IMR-90 (cell line): ENCODE measurements around the gene NEDD4L. TPM values are rescaled to one million over a fixed set of nuclear protein-coding genes. Genes with fewer than 3 reads are reported as not detected.

ENCODE experiments used
- ATAC-seq: fragments of 200-7000 bp; cut with Tn5 transposase; 2 replicates; pipeline ENCODE4 v1.9.1; 2020; ENCODE audit warnings: low read depth, mild to moderate bottlenecking, moderate library complexity
- BruUV-seq: library from RNA; stranded (reverse); fragments of 400-500 nt; replicated peaks from 2 replicates; lab custom pipeline; 2021; lab: Mats Ljungman, UMichigan
- CTCF ChIA-PET: fragments of 300-600 bp; formaldehyde crosslinking; extraction: SDS; loops from one replicate; lab custom pipeline; 2021; ENCODE audit warnings: antibody characterized with exemption; lab: Yijun Ruan, JAX
- POLR2A ChIA-PET: fragments of 300-600 bp; sonication (Branson Sonifier 250); formaldehyde crosslinking; loops from one replicate; lab custom pipeline; 2022; ENCODE audit warnings: antibody characterized with exemption; ENCODE audit not compliant: unreplicated experiment; lab: Charles Lee
- DNase-seq: peaks from one replicate; pipeline ENCODE4 v3.0.0; 2013
- H2AFZ ChIP-seq: replicated peaks from 2 replicates; pipeline ENCODE3; 2013; ENCODE audit warnings: low read length, mild to moderate bottlenecking; ENCODE audit not compliant: poor library complexity
- H2AK5ac ChIP-seq: 2 replicates; pipeline ENCODE4 v1.6.1; 2013; ENCODE audit warnings: low read depth, low read length, inconsistent platforms
- H2AK9ac ChIP-seq: replicated peaks from 2 replicates; pipeline ENCODE3; 2013; ENCODE audit warnings: mild to moderate bottlenecking, low read depth, low read length, moderate library complexity; ENCODE audit not compliant: poor library complexity
- H2BK120ac ChIP-seq: 2 replicates; pipeline ENCODE4 v1.6.1; 2013; ENCODE audit warnings: low read depth, low read length, inconsistent platforms
- H2BK15ac ChIP-seq: 3 replicates; pipeline ENCODE4 v1.6.1; 2013; ENCODE audit warnings: low read depth, low read length, inconsistent platforms
- H2BK20ac ChIP-seq: 2 replicates; pipeline ENCODE4 v1.6.1; 2013; ENCODE audit warnings: low read depth, mild to moderate bottlenecking, inconsistent platforms, low read length, moderate library complexity
- H2BK5ac ChIP-seq: 2 replicates; pipeline ENCODE4 v1.6.1; 2013; ENCODE audit warnings: mild to moderate bottlenecking, low read depth, low read length, inconsistent platforms; ENCODE audit not compliant: poor library complexity, severe bottlenecking
- H3K14ac ChIP-seq: replicated peaks from 2 replicates; pipeline ENCODE4 v1.6.1; 2013; ENCODE audit warnings: low read depth, low read length, inconsistent platforms
- H3K18ac ChIP-seq: 2 replicates; pipeline ENCODE4 v1.6.1; 2013; ENCODE audit warnings: low read depth, low read length, control low read depth
- H3K23ac ChIP-seq: 2 replicates; pipeline ENCODE4 v1.6.1; 2013; ENCODE audit warnings: low read depth, low read length, inconsistent platforms
- H3K27ac ChIP-seq: 2 replicates; pipeline ENCODE4 v1.5.1; 2013; ENCODE audit warnings: mild to moderate bottlenecking, control low read depth, low read length; ENCODE audit not compliant: insufficient read depth
- H3K27me3 ChIP-seq: 2 replicates; pipeline ENCODE4 v1.6.1; 2013; ENCODE audit warnings: low read length; ENCODE audit not compliant: control insufficient read depth, insufficient read depth
- H3K36me3 ChIP-seq: 2 replicates; pipeline ENCODE4 v1.6.1; 2013; ENCODE audit warnings: low read length, mixed read lengths; ENCODE audit not compliant: control insufficient read depth, insufficient read depth
- H3K4ac ChIP-seq: 2 replicates; pipeline ENCODE4 v1.6.1; 2013; ENCODE audit warnings: low read depth, low read length, inconsistent platforms
- H3K4me1 ChIP-seq: 2 replicates; pipeline ENCODE4 v1.6.1; 2013; ENCODE audit warnings: low read length, mixed read lengths; ENCODE audit not compliant: control insufficient read depth, insufficient read depth
- H3K4me2 ChIP-seq: 2 replicates; pipeline ENCODE4 v1.6.1; 2013; ENCODE audit warnings: low read depth, mild to moderate bottlenecking, control low read depth, low read length, moderate library complexity
- H3K4me3 ChIP-seq: 2 replicates; pipeline ENCODE4 v1.5.1; 2013; ENCODE audit warnings: low read depth, mild to moderate bottlenecking, control low read depth, low read length, moderate library complexity; ENCODE audit not compliant: insufficient read depth
- H3K56ac ChIP-seq: 2 replicates; pipeline ENCODE4 v1.6.1; 2013; ENCODE audit warnings: low read length, inconsistent platforms; ENCODE audit not compliant: insufficient read depth; ENCODE audit errors: extremely low read depth
- H3K79me1 ChIP-seq, 2 experiments: 2 replicates each; pipeline ENCODE4 v1.6.1; 2013; ENCODE audit warnings: low read length in 2 of 2, inconsistent platforms in 1 of 2, low read depth in 1 of 2
- H3K9ac ChIP-seq: 2 replicates; pipeline ENCODE4 v1.6.1; 2013; ENCODE audit warnings: low read depth, low read length, control low read depth
- H3K9me1 ChIP-seq: 2 replicates; pipeline ENCODE4 v1.6.1; 2013; ENCODE audit warnings: low read length, inconsistent platforms; ENCODE audit not compliant: insufficient read depth
- H3K9me3 ChIP-seq: 2 replicates; pipeline ENCODE4 v1.6.1; 2013; ENCODE audit warnings: low read length; ENCODE audit not compliant: control insufficient read depth, insufficient read depth
- H4K20me1 ChIP-seq: 2 replicates; pipeline ENCODE4 v1.6.1; 2013; ENCODE audit warnings: low read length, inconsistent platforms; ENCODE audit not compliant: insufficient read depth
- H4K5ac ChIP-seq: 2 replicates; pipeline ENCODE4 v1.6.1; 2013; ENCODE audit warnings: mild to moderate bottlenecking, low read depth, low read length, control low read depth
- H4K8ac ChIP-seq, 2 experiments: 2 replicates each; pipeline ENCODE4 v1.6.1; 2013; ENCODE audit warnings: low read depth in 2 of 2, low read length in 2 of 2, control low read depth in 1 of 2, inconsistent platforms in 1 of 2
- H4K91ac ChIP-seq: 2 replicates; pipeline ENCODE4 v1.6.1; 2013; ENCODE audit warnings: low read depth, low read length, inconsistent platforms; ENCODE audit not compliant: insufficient read depth
- BHLHE40 ChIP-seq: fragments of 150-350 bp; IDR thresholded peaks from 2 replicates; pipeline ENCODE4 v1.6.1; 2016; ENCODE audit warnings: mild to moderate bottlenecking, low read depth, low read length
- CEBPB ChIP-seq: IDR thresholded peaks from 2 replicates; pipeline ENCODE4 v1.6.1; 2012; ENCODE audit warnings: low read depth, low read length, improper control_type of control experiment
- CHD1 ChIP-seq: IDR thresholded peaks from 2 replicates; pipeline ENCODE4 v1.6.1; 2012; ENCODE audit warnings: low read depth, low read length, improper control_type of control experiment
- ELK1 ChIP-seq: fragments of 150-350 bp; IDR thresholded peaks from 2 replicates; pipeline ENCODE4 v1.6.1; 2016; ENCODE audit warnings: low read depth, mild to moderate bottlenecking, low read length, moderate library complexity, borderline replicate concordance
- FOS ChIP-seq: fragments of 150-350 bp; IDR thresholded peaks from 2 replicates; pipeline ENCODE4 v1.6.1; 2016; ENCODE audit warnings: low read depth, low read length
- MAFK ChIP-seq: IDR thresholded peaks from 2 replicates; pipeline ENCODE4 v1.6.1; 2012; ENCODE audit warnings: low read depth, low read length, improper control_type of control experiment
- MAZ ChIP-seq: IDR thresholded peaks from 2 replicates; pipeline ENCODE4 v1.6.1; 2012; ENCODE audit warnings: low read depth, mild to moderate bottlenecking, low read length, improper control_type of control experiment, moderate library complexity, borderline replicate concordance
- MXI1 ChIP-seq: IDR thresholded peaks from 2 replicates; pipeline ENCODE4 v1.6.1; 2012; ENCODE audit warnings: low read depth, mild to moderate bottlenecking, low read length, moderate library complexity, borderline replicate concordance
- NFE2L2 ChIP-seq: fragments of 150-350 bp; IDR thresholded peaks from 2 replicates; pipeline ENCODE4 v1.6.1; 2016; ENCODE audit warnings: low read depth, mild to moderate bottlenecking, low read length
- POLR2A ChIP-seq: IDR thresholded peaks from 2 replicates; pipeline ENCODE4 v1.6.1; 2012; ENCODE audit warnings: mild to moderate bottlenecking, low read depth, low read length
- RAD21 ChIP-seq: IDR thresholded peaks from 2 replicates; pipeline ENCODE4 v1.6.1; 2012; ENCODE audit warnings: low read length, improper control_type of control experiment
- RCOR1 ChIP-seq: IDR thresholded peaks from 2 replicates; pipeline ENCODE4 v1.6.1; 2012; ENCODE audit warnings: mild to moderate bottlenecking, low read length, improper control_type of control experiment; ENCODE audit not compliant: insufficient replicate concordance
- RFX5 ChIP-seq: IDR thresholded peaks from 2 replicates; pipeline ENCODE4 v1.8.0; 2012; ENCODE audit warnings: low read depth, mild to moderate bottlenecking, low read length, moderate library complexity
- SMC3 ChIP-seq: fragments of 150-350 bp; IDR thresholded peaks from 2 replicates; pipeline ENCODE4 v1.6.1; 2016; ENCODE audit warnings: low read depth, mild to moderate bottlenecking, antibody characterized with exemption, low read length, moderate library complexity
- WGBS, 2 experiments: methylation state at CpG; one replicate each; pipeline versions ENCODE4 v1.1.5 to v1.1.7; 2013; ENCODE audit warnings: missing lambda C conversion rate in 2 of 2; ENCODE audit not compliant: insufficient read length in 1 of 2; ENCODE audit errors: extremely low coverage in 2 of 2; 5-methylcytosine and 5-hydroxymethylcytosine counted together
- dilution Hi-C: fragments of 300-500 bp; cut with HindIII; formaldehyde crosslinking; loops from one replicate; pipeline ENCODE4 v1.14.3; 2018; ENCODE audit warnings: low sequenced_read_pairs; ENCODE audit not compliant: unreplicated experiment
- in situ Hi-C: fragments of 300-500 bp; cut with MboI; formaldehyde crosslinking; loops from 3 replicates; pipeline ENCODE4 v1.14.3; 2019; ENCODE audit warnings: low sequenced_read_pairs, inconsistent platforms, mixed read lengths
- intact Hi-C: fragments of 100-400 bp; cut with micrococcal nuclease; formaldehyde crosslinking; loops from 2 replicates; pipeline ENCODE4 v1.10.0; 2022
- polyA plus RNA-seq, 3 experiments: library from polyadenylated mRNA; depleted of rRNA; stranded (reverse); fragments of >200 nt; gene quantifications; 2 replicates each; pipeline ENCODE4 v1.2.3, GENCODE V29; 2012; ENCODE audit warnings: low replicate concordance in 1 of 3
- total RNA-seq: library from RNA; depleted of rRNA; stranded (reverse); fragments of >200 nt; gene quantifications from 2 replicates; pipeline ENCODE4 v1.2.3, GENCODE V29; 2012
- TF ChIP-seq, protein P1 (sequence below): fragments of 150-350 bp; IDR thresholded peaks from 2 replicates; pipeline ENCODE4 v1.6.1; 2017; ENCODE audit warnings: mild to moderate bottlenecking, antibody characterized with exemption, low read length, low read depth
- TF ChIP-seq, protein P2 (sequence below): conservative IDR thresholded peaks from 2 replicates; pipeline ENCODE4 v1.5.1; 2012; ENCODE audit warnings: mild to moderate bottlenecking, low read depth, low read length, improper control_type of control experiment

NEDD4L gene
- total and polyA plus RNA-seq, 2 of the 4 experiments (the other 2 are of a cell fraction), result 10.0 to 10.9 TPM

DNA sequence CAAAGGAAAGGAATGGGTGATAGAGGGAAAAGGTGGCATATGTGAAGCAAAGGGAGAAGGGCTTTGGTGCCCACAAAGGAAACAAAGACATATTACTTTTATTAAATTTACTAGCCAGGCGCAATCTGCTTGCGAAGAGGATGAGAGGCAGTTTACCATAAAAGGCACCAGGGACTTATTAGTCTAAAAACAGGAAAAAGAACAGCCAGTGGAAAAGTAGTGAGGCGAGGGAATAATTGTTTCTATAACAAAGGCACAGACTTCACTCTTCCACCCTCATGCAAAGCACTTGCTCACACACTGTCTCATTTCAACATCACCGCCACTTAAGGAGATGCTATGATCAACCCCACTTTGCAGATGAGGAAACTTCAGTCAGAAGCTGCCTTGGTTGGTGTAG, 374.3 kb downstream of the NEDD4L start:
- dilution Hi-C loops, result no loop called here
- Histone ChIP-seq H3K4me3 (no peak overlapping the region), H4K20me1 (no peaks in the 10 kb centered on the region), H3K27me3 (peaks cover 25% of the 10 kb centered on the region), H3K9me3 (no peaks in the 10 kb centered on the region), H3K56ac (no peak overlapping the region), H4K8ac (no peak overlapping the region), H2AFZ (no peak overlapping the region), H2BK15ac (no peak overlapping the region), H2BK5ac (no peak overlapping the region), H3K18ac (no peak overlapping the region), H3K4ac (no peak overlapping the region), H3K36me3 (no peaks in the 10 kb centered on the region), H3K14ac (no peak overlapping the region), H3K4me2 (no peak overlapping the region), H3K9ac (no peak overlapping the region), H3K79me1 (no peaks in the 10 kb centered on the region), H2AK5ac (0 out of 2 replicates have a peak overlapping the region, but pooled peaks have one; percentile 13), H4K91ac (no peak overlapping the region), H2BK120ac (no peak overlapping the region), H3K4me1 (peaks cover 11% of the 10 kb centered on the region), H2BK20ac (no peak overlapping the region), H2AK9ac (no peak overlapping the region), H3K23ac (no peak overlapping the region), H3K9me1 (peaks cover 9% of the 10 kb centered on the region), H3K27ac (no peak overlapping the region), H4K5ac (no peak overlapping the region)
- WGBS, 2 experiments, result no CpG with 5 or more reads among the region's 4 CpGs
- no peak for TF ChIP-seq RCOR1
- TF ChIP-seq CHD1, result no peak
- TF ChIP-seq, protein P1, sequence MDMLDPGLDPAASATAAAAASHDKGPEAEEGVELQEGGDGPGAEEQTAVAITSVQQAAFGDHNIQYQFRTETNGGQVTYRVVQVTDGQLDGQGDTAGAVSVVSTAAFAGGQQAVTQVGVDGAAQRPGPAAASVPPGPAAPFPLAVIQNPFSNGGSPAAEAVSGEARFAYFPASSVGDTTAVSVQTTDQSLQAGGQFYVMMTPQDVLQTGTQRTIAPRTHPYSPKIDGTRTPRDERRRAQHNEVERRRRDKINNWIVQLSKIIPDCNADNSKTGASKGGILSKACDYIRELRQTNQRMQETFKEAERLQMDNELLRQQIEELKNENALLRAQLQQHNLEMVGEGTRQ, result no peak
- TF ChIP-seq NFE2L2, result no peak
- TF ChIP-seq MXI1, result no peak
- no peak for TF ChIP-seq MAFK
- TF ChIP-seq ELK1, result no peak
- no peak for TF ChIP-seq RAD21
- TF ChIP-seq FOS, result no peak
- no peak for TF ChIP-seq CEBPB
- TF ChIP-seq MAZ, result no peak
- no peak for TF ChIP-seq RFX5
- no peak for TF ChIP-seq POLR2A
- TF ChIP-seq, protein P2, sequence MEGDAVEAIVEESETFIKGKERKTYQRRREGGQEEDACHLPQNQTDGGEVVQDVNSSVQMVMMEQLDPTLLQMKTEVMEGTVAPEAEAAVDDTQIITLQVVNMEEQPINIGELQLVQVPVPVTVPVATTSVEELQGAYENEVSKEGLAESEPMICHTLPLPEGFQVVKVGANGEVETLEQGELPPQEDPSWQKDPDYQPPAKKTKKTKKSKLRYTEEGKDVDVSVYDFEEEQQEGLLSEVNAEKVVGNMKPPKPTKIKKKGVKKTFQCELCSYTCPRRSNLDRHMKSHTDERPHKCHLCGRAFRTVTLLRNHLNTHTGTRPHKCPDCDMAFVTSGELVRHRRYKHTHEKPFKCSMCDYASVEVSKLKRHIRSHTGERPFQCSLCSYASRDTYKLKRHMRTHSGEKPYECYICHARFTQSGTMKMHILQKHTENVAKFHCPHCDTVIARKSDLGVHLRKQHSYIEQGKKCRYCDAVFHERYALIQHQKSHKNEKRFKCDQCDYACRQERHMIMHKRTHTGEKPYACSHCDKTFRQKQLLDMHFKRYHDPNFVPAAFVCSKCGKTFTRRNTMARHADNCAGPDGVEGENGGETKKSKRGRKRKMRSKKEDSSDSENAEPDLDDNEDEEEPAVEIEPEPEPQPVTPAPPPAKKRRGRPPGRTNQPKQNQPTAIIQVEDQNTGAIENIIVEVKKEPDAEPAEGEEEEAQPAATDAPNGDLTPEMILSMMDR, result no peak
- no peak for TF ChIP-seq BHLHE40
- TF ChIP-seq SMC3, result no peak
- intact Hi-C loops, result no loop called here
- DNase-seq (no peak), ATAC-seq (no peak)
- ChIA-PET CTCF (no interaction called here), POLR2A (no interaction called here)
- in situ Hi-C loops, result no loop called here
- BruUV-seq, result no TSS peak
